Measurements from ENCODE around the gene SBK1. TPM values are rescaled to one million over a fixed set of nuclear protein-coding genes. Genes with fewer than 3 reads are reported as not detected.
A peak's percentile ranks its signal among the peaks of the same experiment; 100 is the strongest.

Gene SBK1
- total RNA-seq, 1 experiment from 2014 or later, result 18.4 TPM

- Histone ChIP-seq H3K27me3 (ENCODE audit: insufficient read depth, low read depth) (no peaks in the 10 kb centered on the region), H3K27ac (no peak overlapping the region), H3K4me1 (replicated peaks; ENCODE audit: insufficient read depth) (peaks cover 6% of the 10 kb centered on the region; the same call in 1 of the 2 replicates), H3K4me3 (no peak overlapping the region; the same call in 1 of the 2 replicates), H4K20me1 (ENCODE audit: insufficient read depth) (no peaks in the 10 kb centered on the region), H3K9me3 (ENCODE audit: insufficient read depth, low read depth) (no peaks in the 10 kb centered on the region), H3K4me2 (peak overlapping the region; percentile 52), H2AFZ (no peak overlapping the region), H3K79me2 (ENCODE audit: low read depth) (no peaks in the 10 kb centered on the region), H3K36me3 (ENCODE audit: low read depth) (no peaks in the 10 kb centered on the region), H3F3A (ENCODE audit: insufficient read depth, low read depth) (peaks cover 6% of the 10 kb centered on the region; the same call in 1 of the 2 replicates), H3K9me2 (ENCODE audit: insufficient read depth) (no peaks in the 10 kb centered on the region)
- intact Hi-C loops (cut with micrococcal nuclease; ENCODE audit: unreplicated experiment), result loop anchor here (1.0 to 5.0 kb wide), 2 partner anchors 52 to 97 kb away; no protein-coding TSS in a partner anchor
- POLR2A ChIA-PET (ENCODE audit: unreplicated experiment), result no interaction called here
- peak; percentile 63 to 68 for DNase-seq
- CTCF ChIA-PET, result no interaction called here
- no TSS peak for BruUV-seq (replicated peaks)
- TF ChIP-seq EZH2 (IDR thresholded peaks at IDR 0.05; ENCODE audit: low read depth), result no peak
Measured at GRCh38 chr16:28264656-28265055, 27.7 kb upstream of the SBK1 start.

- Histone ChIP-seq H3K4me1 (replicated peaks; ENCODE audit: insufficient read depth) (peaks cover 6% of the 10 kb centered on the region; the same call in 1 of the 2 replicates), H3K9me2 (ENCODE audit: insufficient read depth) (no peaks in the 10 kb centered on the region), H3K36me3 (ENCODE audit: low read depth) (no peaks in the 10 kb centered on the region), H3F3A (ENCODE audit: insufficient read depth, low read depth) (peaks cover 6% of the 10 kb centered on the region; the same call in 1 of the 2 replicates), H3K4me3 (no peak overlapping the region), H3K9me3 (ENCODE audit: insufficient read depth, low read depth) (no peaks in the 10 kb centered on the region), H4K20me1 (ENCODE audit: insufficient read depth) (no peaks in the 10 kb centered on the region), H3K79me2 (ENCODE audit: low read depth) (no peaks in the 10 kb centered on the region), H2AFZ (no peak overlapping the region), H3K4me2 (no peak overlapping the region), H3K27me3 (ENCODE audit: insufficient read depth, low read depth) (no peaks in the 10 kb centered on the region), H3K27ac (no peak overlapping the region)
- ChIA-PET POLR2A (ENCODE audit: unreplicated experiment) (no interaction called here), CTCF (no interaction called here)
- DNase-seq, result peak in 1 of 2 experiments; percentile 16
- no TSS peak for BruUV-seq (replicated peaks)
- intact Hi-C loops (cut with micrococcal nuclease; ENCODE audit: unreplicated experiment), result no loop called here
- TF ChIP-seq CTCF (conservative IDR thresholded peaks at IDR 0.05), result no peak
- no peak for TF ChIP-seq EZH2 (IDR thresholded peaks at IDR 0.05; ENCODE audit: low read depth)
Measured at GRCh38 chr16:28265822-28266221, 26.5 kb upstream of the SBK1 start.

DNA sequence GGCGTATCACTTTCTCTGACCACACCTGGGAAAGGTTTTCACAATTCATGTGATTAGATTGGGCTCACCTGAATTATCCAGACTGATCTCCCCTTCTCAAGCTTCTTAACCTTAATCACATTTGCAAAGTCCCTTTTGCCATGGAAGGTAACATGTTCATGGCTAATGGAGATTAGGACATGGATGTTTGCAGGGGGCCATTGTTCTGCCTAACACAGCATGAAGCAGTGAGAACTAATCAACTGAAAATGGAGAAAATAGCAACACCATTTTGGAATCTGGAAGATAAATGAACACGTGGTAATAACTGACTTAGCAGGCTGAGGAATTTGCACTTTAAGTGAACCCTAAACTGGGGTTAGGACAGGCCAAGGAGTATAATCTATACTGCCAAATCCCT is 25.0 kb upstream of the SBK1 start:
- no peaks in the 10 kb centered on the region for H3K9me3 ChIP-seq (ENCODE audit: insufficient read depth, low read depth)

More for the DNA sequence above, 25.0 kb upstream of the SBK1 start:
- Histone ChIP-seq H3K27ac (no peak overlapping the region), H3K4me3 (no peak overlapping the region), H3K27me3 (ENCODE audit: insufficient read depth, low read depth) (peaks cover 13% of the 10 kb centered on the region; the same call in 1 of the 2 replicates), H3K79me2 (ENCODE audit: low read depth) (no peaks in the 10 kb centered on the region), H3K4me1 (replicated peaks; ENCODE audit: insufficient read depth) (peaks cover 6% of the 10 kb centered on the region; the same call in 1 of the 2 replicates), H3K9me2 (ENCODE audit: insufficient read depth) (no peaks in the 10 kb centered on the region), H4K20me1 (ENCODE audit: insufficient read depth) (no peaks in the 10 kb centered on the region), H2AFZ (no peak overlapping the region), H3F3A (ENCODE audit: insufficient read depth, low read depth) (peaks cover 6% of the 10 kb centered on the region; the same call in 1 of the 2 replicates), H3K36me3 (ENCODE audit: low read depth) (no peaks in the 10 kb centered on the region), H3K4me2 (no peak overlapping the region)
- ChIA-PET CTCF (interaction anchor here (0.5 kb wide), 1 partner anchor 755 kb away, joined by 7 read pairs; no protein-coding TSS in a partner anchor), POLR2A (ENCODE audit: unreplicated experiment) (interaction anchor here (0.6 kb wide), 1 partner anchor 282 kb away, joined by 3 read pairs; no protein-coding TSS in a partner anchor)
- DNase-seq, result peak in 1 of 2 experiments; percentile 35
- no TSS peak for BruUV-seq (replicated peaks)
- intact Hi-C loops (cut with micrococcal nuclease; ENCODE audit: unreplicated experiment), result no loop called here
- TF ChIP-seq CTCF (conservative IDR thresholded peaks at IDR 0.05), result no peak
